Stimulated activated CD8-positive, alpha-beta memory T cell treated with anti-CD3 and anti-CD28 coated beads, Interleukin-15, amount 100 ng/mL, for 1 hour (primary cell): ENCODE results near the gene SHPK.
A peak's percentile ranks its signal among the peaks of the same experiment; 100 is the strongest.

ENCODE experiments used
- DNase-seq: peaks from one replicate; pipeline ENCODE4 v3.0.0-alpha.2; 2020; ENCODE audit warnings: low read depth

SHPK gene, protein sequence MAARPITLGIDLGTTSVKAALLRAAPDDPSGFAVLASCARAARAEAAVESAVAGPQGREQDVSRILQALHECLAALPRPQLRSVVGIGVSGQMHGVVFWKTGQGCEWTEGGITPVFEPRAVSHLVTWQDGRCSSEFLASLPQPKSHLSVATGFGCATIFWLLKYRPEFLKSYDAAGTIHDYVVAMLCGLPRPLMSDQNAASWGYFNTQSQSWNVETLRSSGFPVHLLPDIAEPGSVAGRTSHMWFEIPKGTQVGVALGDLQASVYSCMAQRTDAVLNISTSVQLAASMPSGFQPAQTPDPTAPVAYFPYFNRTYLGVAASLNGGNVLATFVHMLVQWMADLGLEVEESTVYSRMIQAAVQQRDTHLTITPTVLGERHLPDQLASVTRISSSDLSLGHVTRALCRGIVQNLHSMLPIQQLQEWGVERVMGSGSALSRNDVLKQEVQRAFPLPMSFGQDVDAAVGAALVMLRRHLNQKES

DNA sequence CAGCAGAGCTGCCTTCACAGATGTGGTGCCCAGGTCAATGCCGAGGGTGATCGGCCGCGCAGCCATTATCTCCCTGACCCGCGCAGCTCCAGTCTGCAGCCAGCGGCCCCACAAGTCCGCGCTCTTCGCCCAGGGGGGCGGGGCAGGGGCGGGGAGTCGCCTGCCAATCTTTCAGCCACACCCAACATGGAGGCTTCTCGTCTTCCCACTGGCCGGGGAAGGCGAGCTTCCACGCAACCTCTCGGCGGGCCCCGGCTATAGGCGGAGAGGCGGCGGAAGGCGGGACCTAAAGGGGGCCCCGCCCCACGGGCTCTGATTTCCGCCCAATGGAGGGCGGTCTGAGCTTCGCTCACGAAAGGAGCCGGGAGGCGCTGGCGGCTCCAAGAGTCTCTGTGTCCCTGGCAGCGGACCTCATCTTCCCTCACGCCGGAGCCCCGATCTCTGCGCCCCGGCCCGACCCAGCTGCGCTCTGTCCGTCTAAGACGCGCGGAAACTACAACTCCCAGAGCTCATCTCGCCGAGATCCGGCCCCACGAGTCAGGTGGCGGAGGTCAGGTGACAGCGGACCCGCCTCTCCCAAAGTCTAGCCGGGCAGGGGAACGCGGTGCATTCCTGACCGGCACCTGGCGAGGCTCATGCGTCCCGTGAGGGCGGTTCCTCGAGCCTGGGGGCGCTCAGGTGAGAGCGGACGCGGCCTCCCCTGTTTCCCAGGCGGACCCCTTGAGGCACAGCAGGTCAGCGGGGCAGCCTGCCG lies at the start of gene SHPK, which contains the start of gene CTNS:
TSS of gene SHPK (minus strand) at position 97 of the 754 bp plus-strand sequence. CDS start at position 66, 31 bp downstream.
TSS of gene CTNS (plus strand) at position 607 of the 754 bp plus-strand sequence. CDS start 3,447 bp downstream, outside the sequence.
- DNase-seq: peak; percentile 85

DNA sequence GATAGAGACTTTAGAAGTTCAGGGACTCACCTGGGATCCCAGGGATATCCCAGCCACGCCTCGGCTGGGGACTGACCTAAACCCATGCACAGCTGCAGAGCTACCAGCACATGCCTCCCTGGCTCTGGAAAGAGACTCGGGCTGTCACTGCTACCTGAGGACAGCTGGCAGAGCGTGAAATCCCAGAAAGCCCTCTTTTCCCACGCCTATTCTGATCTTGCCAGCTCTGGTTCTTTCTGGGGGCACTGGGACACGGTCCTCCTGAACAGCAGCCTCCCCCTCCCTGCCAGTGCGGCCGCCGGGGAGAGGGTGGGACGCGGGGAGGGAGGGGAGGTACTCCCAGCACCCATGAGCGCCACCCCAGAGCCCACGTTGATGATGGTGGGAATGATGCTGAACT lies 49.1 kb upstream of the SHPK start:
- no peak for DNase-seq

DNA sequence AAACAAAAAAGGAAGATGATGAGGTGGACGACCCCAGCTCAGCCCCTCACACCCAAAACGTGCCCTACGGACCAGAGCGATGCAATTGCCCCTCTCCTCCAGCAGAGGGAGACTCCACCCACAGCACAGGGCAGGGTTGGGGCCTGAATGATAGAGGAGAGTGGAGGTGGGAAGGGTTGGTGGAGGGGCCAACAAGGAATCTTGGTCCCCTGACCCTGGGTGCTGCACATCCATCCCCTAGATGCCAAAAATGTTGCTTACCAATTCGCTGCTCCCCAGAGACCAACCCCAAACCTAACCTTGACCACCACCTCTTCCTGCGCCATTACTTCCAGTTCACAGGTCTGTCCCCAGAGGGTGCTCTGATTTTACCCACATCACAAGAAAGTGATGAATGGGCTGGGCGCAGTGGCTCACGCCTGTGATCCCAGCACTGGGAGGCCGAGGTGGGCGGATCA lies 47.0 kb upstream of the SHPK start:
- peak; percentile 41 for DNase-seq

DNA sequence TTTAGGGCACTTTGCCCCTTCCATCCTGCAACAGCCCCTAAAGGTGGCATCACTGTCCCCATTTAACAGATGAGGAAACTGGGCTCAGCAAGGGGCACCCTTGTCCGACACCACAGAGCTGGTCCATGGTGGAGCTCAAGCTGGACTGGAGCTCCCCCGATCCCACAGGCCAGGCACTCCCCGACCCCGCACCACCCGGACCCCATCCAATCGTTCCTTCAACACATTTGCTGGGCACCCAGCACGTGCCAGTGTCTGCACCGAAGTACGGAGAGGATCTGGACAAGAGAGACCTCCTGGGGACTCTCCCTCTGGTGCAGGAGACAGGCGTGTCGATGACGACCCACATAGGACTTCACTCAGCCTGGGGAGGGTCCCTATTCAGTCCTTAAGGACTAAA lies 46.0 kb upstream of the SHPK start:
- no peak for DNase-seq

DNA sequence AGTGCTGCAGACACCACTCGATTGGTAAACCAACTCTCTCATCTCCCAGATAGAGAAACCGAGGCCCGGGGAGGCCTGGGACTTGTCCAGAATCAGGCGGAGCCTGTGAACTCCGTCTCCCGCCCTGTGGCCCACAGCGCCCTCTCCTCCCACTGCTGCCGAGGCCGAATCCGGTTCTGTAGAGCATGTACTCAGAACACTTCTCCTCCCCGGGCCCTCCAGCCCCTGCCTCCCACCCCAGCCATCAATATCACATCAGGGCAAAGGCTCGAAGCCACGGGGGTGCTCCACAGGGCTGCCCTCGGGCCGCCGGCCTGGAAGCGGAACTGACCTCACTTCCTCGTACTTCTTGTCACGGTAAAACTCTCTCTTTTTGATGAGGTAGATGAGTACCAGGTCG lies 45.5 kb upstream of the SHPK start:
- no peak for DNase-seq

DNA sequence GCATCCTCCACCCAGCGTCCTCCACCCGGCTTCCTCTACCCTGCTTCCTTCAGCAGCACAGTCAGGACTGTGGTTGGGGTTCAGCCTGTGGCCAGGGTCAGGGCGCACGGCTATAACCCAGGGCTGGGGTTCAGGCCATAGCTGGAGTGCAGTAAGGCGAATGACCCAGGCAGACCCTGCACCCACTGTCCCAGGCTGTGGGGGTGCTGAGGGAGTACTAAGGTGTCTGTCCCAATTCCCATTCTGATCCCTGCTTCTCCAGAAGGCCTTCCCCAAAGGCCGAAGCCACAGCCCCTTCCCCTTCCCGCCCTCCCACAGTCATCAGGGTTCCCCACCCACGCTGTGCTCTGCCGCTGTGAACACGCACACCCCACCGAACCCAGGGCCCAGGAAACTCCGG lies 45.0 kb upstream of the SHPK start:
- DNase-seq: no peak

DNA sequence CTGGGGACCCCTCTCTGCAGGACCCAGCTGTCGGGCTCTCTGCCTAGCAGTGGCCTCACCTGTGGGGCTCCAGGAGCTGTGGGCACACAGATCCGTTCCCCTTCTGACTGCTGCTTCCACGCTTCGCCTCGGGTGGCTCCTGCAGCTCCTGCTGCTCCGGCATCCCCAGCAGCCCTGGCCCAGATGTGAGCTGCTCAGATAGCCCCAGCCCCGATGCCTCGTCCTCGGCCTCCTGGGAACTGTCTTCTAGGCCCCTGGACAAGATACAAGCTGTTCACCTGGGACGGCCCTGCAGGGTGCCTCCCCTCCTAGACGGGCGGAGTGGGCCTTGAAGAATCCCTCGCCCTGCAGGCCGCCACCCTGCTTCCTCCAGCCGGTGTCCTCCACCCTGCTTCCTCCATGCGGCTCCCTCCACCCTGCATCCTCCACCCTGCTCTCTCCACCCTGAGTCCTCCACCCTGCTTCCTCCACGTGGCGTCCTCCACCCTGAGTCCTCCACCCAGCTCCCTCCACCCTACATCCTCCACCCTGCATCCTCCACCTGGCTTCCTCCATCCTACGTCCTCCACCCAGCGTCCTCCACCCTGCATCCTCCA lies 43.6 kb upstream of the SHPK start:
- no peak for DNase-seq

DNA sequence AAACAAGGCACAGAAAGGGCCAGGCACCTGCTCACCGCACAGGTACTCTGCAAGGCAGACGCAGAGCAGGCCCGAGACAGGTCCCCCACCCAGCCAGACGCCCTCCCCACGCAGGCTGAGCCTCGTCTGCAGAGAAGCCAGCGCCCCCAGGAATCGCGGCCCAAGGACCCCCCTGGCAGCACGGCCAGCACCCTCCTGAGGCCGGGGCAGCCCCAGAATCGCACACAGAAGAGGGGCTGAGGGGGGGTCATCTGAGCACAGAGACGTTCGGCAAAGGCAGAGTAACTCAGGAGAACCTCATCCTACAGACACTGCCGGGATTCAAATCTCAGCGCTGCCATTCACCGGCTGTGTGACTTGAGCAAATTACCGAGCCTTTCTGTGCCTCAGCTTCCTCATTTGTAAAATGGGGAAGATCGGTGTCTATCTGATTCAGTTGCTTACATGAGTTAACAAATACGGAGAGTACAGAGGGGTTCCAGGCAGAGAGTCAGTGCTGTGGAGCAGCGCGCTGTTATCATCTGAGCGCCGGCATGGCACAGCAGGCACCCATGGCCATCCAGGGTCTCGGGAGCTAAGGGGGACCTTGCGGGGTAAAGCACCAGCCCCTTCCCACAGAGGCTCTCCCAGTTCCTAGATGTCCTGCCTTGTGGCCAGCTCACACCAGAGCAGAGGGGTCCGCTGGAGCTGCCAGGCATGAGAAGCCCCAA lies 42.9 kb upstream of the SHPK start:
- no peak for DNase-seq

DNA sequence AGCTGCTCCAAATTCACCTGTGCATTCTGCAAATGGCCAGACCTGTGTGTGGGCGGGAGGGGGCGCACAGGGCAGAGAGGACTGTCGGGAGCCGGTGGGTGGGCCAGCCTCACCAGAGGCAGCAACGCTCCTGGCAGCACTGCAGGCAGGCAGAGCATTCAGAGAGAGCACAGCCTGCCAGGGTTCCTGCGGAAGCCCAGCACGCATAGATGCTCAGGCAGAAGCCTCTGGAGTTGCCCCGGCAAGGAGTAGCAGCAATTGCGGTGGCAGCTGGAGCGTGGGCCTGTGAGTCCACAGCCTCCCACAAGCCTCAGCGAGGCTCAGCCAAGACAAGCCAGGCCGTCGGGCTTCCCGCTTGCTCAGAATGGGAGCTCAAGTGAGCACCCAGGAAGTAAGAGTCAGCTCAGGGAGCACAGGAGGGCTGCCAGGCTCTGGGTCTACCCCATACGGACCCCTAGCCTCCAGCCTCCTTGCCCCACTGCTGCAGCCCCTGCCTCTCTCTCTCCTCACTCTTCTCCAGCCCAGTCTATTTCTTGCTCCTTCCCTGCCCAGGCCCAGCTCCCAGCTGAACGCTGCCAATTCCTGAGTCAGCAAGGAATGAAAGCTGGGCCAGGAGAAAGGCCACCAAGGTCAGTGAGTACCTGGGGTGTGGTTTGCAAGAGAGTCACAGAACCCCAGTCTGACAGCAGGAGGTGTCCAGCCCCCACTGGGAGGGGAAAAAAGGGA lies 42.2 kb upstream of the SHPK start:
- no peak for DNase-seq

DNA sequence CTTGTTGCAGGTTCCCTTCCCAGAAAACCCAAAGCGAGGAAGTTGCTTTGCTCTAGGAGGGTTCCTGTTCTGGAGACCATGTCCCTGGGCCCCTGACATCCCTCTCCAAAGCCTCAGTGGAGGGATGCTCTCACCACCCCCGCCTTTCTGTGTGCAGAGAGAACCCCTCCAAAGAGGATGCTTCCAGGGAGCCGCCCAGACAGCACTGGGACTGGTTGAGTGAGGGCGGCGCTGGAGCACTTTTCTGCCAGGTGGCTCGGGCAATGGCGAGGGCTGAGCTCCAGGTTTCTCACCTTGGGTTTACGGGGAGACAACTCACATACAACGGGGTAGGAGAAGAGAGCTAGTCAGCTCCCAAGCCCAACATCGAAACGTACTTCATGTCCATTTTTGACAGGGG lies 39.8 kb upstream of the SHPK start:
- DNase-seq: no peak

DNA sequence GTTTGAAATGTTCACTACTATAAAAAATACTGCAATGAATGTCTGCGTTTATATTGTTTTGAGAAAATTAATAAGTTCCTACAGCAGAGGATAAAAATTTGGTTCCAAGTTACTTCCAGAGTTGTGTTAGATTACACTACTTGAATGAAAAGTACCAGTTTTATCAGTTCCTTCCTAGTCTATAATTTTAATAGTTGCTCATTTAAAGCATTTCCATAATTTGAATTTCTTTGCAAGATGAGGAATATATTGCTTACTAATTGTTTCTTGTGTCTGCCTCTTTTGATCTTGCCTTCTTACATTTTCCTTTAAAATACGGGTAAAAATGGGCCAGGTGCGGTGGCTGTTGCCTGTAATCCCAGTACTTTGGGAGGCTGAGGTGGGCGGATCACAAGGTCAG lies 36.5 kb upstream of the SHPK start:
- no peak for DNase-seq

DNA sequence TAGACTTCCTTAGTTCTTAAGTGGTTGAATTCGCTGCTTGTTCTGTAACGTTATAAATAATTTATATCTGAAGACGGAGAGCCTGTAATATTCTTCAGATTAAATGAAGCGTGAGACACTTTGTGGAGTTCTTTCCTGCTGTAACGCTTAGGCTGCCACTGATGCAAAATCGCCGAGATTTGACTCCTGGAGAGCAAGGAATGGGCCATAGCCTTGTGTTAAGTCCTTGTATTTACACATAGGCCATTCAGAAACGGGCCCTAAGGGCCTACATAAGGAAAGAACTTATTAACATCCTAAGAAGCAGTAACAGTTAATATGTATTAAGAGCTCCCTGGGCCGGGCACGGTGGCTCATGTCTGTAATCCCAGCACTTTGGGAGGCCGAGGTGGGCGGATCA lies 33.5 kb upstream of the SHPK start:
- DNase-seq: no peak

DNA sequence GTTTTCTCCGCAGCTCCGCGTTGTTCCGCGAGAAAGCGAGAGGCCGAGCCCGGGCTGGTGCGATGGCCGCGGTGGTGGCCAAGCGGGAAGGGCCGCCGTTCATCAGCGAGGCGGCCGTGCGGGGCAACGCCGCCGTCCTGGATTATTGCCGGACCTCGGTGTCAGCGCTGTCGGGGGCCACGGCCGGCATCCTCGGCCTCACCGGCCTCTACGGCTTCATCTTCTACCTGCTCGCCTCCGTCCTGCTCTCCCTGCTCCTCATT lies 33.0 kb upstream of the SHPK start:
- no peak for DNase-seq

DNA sequence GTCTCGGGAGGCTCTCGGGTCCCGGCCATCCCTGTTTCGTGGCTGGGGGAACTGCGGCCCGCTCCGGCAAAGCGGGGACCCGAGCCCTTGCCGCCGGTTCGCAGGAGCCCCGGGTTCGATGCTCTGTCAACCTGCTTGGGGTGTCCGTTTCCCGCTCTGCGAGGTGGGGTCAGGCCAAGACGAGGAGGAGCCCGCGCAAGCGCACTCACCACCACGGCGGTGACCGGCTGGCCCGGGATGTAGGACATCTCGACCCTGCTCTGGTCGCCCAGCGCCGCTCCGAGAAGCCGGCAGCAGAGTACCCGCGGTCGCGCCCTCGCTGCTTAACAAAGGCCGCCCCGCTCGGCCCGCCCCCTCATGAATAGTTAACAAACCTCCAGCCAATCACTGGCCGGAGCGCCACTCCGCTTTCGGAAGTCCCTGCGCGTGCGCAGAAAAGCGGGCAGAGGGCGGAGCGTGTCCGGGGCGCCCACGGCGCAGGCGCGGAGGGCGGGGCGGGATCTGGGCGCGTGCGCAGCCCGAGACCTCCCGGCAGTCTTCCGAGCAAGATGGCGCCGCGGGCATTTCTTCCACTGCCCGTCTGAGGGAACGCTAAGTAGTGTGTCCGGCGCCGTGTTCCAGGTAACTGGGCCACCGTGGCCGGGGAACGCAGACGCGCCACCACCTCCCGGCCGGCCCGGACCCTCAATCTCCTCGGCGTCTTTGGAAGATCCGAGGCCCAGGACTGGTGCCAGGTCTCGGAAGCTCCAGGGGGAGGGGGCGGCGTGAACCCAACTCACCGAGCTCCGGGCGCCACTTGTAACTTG lies 32.4 kb upstream of the SHPK start, which contains the start of the genes EMC6 and TAX1BP3:
TSS of gene EMC6 (plus strand) at position 534 of the 806 bp plus-strand sequence. CDS start 335 bp downstream, outside the sequence.
TSS of gene TAX1BP3 (minus strand) at position 300 of the 806 bp plus-strand sequence. CDS start at position 248, 52 bp downstream.
- peak; percentile 95 for DNase-seq

DNA sequence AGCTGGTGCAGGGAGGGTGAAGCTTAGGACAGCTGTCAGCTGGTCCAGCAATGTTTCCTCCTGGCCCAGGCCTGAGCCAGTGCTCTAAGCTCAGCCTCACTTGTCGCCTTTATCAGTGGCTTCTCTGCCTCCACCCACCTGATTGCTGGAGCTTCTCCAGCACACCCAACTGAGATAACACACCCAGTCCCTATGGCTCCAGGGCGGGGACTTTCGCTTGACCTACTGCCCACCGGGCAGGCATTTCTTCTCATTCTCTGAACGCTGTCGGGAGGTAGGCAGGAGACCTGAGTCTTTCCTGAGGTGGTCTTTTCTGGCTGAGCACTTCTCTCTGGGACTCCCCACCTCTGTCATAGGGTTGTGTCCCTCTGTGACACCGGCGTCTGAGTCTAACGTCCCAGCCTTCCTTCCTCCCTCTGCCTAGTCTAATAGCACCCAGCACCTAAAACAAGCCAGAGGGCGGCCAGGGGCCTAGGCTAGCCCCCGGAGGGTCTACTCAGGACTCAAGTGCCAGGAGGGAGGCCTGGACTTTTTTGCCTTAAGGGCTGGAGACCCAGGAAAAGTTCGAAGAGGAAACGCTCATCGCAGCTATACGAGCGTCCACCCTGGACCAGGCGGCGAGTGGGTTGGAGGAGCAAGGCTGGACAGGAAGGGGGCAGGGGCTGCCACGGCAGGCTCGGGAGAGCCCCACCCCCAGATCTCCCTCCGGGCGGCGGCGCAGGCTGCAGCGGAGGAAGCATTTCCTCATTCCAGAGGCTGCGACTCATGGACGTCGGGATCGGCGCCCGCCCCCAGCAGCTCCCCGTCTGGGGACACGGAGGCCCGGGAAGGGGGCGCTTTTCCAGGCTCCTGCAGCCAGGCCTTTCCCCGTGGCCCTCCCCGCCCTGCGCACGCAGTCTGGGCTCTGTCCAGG lies 31.6 kb upstream of the SHPK start:
- DNase-seq: no peak

DNA sequence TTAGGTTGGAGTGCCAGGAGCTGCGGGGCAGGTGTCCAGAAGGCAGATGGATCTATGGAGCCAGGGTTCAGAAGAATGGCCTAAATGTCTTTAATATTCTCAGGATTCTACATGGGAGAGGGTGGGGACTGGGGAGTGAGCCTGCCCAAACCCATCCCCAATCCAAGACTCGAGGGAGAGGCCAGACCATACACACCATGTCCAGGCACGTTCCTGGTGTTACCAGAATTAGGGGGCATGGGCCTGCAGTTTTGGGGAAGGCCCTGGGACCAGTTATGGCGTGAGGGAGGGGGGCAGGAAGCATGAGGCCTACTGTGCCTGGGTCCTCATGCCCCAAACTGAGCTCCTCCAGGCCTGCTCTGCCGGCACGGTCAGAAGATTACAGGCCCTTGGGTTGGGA lies 30.5 kb upstream of the SHPK start:
- DNase-seq: no peak

DNA sequence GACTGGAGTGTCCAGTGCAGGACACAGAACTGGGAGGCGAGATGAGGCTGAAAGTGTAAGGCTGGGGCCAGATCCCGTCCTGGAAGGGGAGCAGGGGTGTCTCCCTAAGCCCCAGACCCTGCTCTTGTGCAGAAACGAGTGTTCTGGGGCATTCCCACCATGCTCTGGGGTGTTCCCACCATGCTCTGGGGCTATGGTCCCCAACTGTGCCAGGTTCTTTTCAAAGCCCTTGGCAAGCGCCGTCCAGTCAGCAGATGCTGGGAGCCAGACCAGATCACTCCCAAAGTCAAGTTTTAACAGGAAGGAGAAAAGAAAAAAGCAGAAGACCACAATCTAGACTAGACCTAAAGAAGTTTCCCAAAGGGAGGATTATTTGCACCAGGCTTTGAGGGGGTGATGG lies 29.8 kb upstream of the SHPK start:
- no peak for DNase-seq

DNA sequence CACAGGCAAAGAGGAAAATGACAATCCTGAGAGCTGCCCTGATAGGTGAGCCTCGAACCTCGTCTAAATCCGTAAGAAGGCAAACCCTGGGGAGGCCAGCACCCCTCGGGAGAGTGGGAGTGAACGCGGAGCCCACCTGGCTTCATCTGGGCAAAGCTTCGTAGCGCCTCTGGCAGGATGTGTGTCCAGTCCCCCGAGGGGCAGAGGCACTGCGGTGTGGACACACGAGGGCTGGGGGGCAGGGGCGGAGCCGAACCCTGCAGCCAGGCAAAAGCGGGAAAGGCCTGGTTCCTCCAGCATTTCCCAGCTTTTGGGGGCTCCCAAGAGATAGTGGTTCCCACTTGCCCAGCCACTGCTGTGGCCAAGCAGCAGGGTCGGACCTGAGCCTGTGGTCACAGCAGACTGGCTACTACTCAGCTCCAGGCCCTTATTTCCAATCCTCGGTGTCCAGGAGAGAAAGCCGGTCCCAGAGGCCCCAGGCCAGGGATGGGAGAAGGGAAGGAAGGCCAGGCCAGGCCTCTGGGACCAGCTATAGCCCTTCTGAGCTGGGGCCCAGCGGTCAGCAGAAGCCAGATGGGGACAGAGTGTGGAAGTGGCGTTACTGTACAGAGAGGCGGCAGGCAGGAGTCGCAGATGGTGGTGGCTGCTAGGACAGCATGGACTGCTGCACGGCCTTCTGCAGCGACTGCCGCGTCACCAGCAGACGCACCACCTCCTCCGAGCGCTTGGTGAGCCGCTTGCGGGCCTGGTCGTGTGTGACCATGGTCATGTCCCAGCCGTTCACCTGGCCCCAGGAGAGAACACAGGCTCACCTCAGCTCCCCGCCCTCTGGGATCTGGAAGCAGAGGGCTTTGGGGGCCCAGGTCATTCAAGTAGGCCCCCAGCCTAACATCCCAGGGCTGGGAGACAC lies 27.3 kb upstream of the SHPK start:
- DNase-seq: no peak
